BJ (cell line): ENCODE data around the gene FAAP100. TPM values are rescaled to one million over a fixed set of nuclear protein-coding genes. Genes with fewer than 3 reads are reported as not detected.

Source experiments
- CTCF ChIA-PET: fragments of 350-600 bp; formaldehyde crosslinking; extraction: SDS; loops from one replicate; lab custom pipeline; 2021; ENCODE audit warnings: antibody characterized with exemption, inconsistent platforms; lab: Yijun Ruan, JAX
- POLR2A ChIA-PET: fragments of 300-600 bp; sonication (Branson Sonifier 250); formaldehyde crosslinking; extraction: SDS; loops from one replicate; lab custom pipeline; 2021; ENCODE audit warnings: antibody characterized with exemption; lab: Charles Lee
- DNase-seq: peaks from one replicate; pipeline ENCODE4 v3.0.0-alpha.2; 2011; ENCODE audit warnings: low read depth
- H3K27me3 ChIP-seq: 2 replicates; pipeline ENCODE4 v1.6.0; 2011; ENCODE audit warnings: low read length; ENCODE audit not compliant: control insufficient read depth, insufficient read depth
- H3K36me3 ChIP-seq: 2 replicates; pipeline ENCODE4 v1.5.1; 2011; ENCODE audit warnings: low read length; ENCODE audit not compliant: control insufficient read depth, insufficient read depth
- H3K4me3 ChIP-seq: 2 replicates; pipeline ENCODE4 v1.5.1; 2011; ENCODE audit warnings: low read depth, mild to moderate bottlenecking, control low read depth, low read length
- CTCF ChIP-seq: IDR thresholded peaks from 2 replicates; pipeline ENCODE4 v1.5.1; 2011; ENCODE audit warnings: low read depth, mild to moderate bottlenecking, control low read depth, inconsistent platforms, low read length, moderate library complexity; ENCODE audit not compliant: insufficient read depth
- polyA plus RNA-seq: library from polyadenylated mRNA; depleted of rRNA; stranded (reverse); fragments of >200 nt; gene quantifications from 2 replicates; pipeline ENCODE4 v1.2.3, GENCODE V29; 2011

FAAP100 gene
- polyA plus RNA-seq, 1 experiment: 11.2 TPM

DNA sequence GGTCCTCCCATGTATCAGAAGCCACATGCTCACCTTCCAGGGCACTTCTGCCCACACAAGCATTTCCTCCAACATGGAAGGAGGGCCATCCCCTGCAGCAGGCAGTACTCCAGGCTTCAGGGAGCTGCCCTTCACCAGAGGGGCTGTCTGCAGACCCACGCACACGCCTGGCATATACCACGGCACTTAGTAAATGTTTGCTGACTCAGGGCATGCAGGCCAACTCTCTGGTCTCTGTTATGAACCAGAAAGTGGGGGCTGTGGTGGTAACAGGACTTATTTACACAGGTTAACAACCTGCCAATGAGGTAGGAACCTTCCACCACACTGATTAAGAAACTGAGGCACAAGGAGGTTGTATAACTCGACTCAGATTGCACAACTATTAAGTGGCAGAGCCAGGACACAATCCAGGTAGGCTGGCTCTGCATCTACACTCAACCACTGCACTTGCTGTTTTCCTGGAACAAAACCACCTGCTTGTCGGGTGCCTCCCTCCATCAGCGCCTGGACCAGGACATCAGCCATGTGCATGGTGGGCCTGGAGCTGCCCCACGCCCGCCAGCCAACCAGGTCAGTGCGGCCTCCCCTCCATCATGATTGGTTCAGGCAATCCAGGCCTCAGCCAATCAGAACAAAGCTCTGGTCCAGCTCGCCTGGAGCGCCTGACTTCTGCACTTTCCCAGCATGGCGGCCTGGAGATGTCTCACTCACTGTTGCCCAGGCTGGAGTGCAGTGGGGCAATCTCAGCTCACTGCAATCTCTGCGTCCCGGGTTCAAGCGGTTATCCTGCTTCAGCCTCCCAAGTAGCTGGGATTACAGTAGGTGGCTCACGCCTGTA is 58.7 kb downstream of the FAAP100 start:
- ChIA-PET CTCF (interaction anchor here (1.6 kb wide), 1 partner anchor 9 kb away, joined by 4 read pairs; no protein-coding TSS in a partner anchor), POLR2A (interaction anchor here (0.6 kb wide), 1 partner anchor 9 kb away, joined by 4 read pairs; no protein-coding TSS in a partner anchor)
- Histone ChIP-seq H3K36me3 (no peaks in the 10 kb centered on the region), H3K27me3 (peaks cover 4% of the 10 kb centered on the region; the same call in 1 of the 2 replicates), H3K4me3 (no peak overlapping the region)
- no peak for DNase-seq
- TF ChIP-seq CTCF: no peak

- Histone ChIP-seq H3K4me3 (no peak overlapping the region), H3K27me3 (peaks cover 4% of the 10 kb centered on the region; the same call in 1 of the 2 replicates), H3K36me3 (no peaks in the 10 kb centered on the region)
- ChIA-PET CTCF (interaction anchor here (0.9 kb wide), 1 partner anchor 7 kb away, joined by 3 read pairs; no protein-coding TSS in a partner anchor), POLR2A (no interaction called here)
- no peak for TF ChIP-seq CTCF
- DNase-seq: no peak
Observed at GRCh38 chr17:81492706-81493105, 59.4 kb downstream of the FAAP100 start.

- Histone ChIP-seq H3K36me3 (no peaks in the 10 kb centered on the region), H3K4me3 (no peak overlapping the region), H3K27me3 (peaks cover 4% of the 10 kb centered on the region; the same call in 1 of the 2 replicates)
- ChIA-PET POLR2A (no interaction called here), CTCF (interaction anchor here (0.9 kb wide), 1 partner anchor 8 kb away, joined by 3 read pairs; no protein-coding TSS in a partner anchor)
- no peak for DNase-seq
- TF ChIP-seq CTCF: no peak
Observed at GRCh38 chr17:81492202-81492601, 60.0 kb downstream of the FAAP100 start.

- no peak for DNase-seq
- Histone ChIP-seq H3K36me3 (no peaks in the 10 kb centered on the region), H3K27me3 (peaks cover 4% of the 10 kb centered on the region; the same call in 1 of the 2 replicates), H3K4me3 (no peak overlapping the region)
- ChIA-PET POLR2A (no interaction called here), CTCF (interaction anchor here (0.9 kb wide), 1 partner anchor 8 kb away, joined by 3 read pairs; no protein-coding TSS in a partner anchor)
- no peak for TF ChIP-seq CTCF
Observed at GRCh38 chr17:81491761-81492160, 60.4 kb downstream of the FAAP100 start.

DNA sequence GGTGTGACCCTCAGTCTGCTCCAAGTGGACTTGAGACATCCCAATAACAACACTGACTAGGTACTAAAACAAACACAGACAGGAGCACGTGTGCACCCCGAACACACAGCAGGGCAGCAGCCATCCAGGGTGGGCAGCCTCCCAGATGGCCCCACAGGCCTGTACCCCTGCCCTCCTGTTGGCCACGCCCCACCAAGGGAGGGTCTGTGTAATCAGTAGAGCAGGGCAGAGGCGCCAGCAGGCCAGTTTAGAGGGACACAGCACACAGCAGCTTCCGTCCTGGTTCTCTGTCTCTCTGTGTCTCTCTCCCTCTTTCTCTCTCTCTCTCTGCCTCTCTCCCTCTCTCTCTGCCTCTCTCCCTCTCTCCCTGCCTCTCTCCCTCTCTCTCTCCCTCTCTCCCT is 61.0 kb downstream of the FAAP100 start:
- H3K36me3 ChIP-seq: no peaks in the 10 kb centered on the region
- ChIA-PET CTCF (no interaction called here), POLR2A (no interaction called here)
- H3K27me3 ChIP-seq: peaks cover 4% of the 10 kb centered on the region; the same call in 1 of the 2 replicates
- TF ChIP-seq CTCF: no peak
- no peak for DNase-seq
- no peak overlapping the region for H3K4me3 ChIP-seq
